Neutrophil (primary cell): ENCODE results near the gene RUNDC3A.

Source experiments
- H3K27ac ChIP-seq: fragments of 200-600 bp; sonication (generic); 2 replicates; pipeline ENCODE4 v1.5.1; 2016; ENCODE audit warnings: mild to moderate bottlenecking, moderate library complexity
- H3K27me3 ChIP-seq: fragments of 200-600 bp; sonication (generic); 2 replicates; pipeline ENCODE4 v1.6.0; 2016; ENCODE audit warnings: mild to moderate bottlenecking
- H3K36me3 ChIP-seq: fragments of 200-600 bp; sonication (generic); 2 replicates; pipeline ENCODE4 v1.5.1; 2017
- H3K4me1 ChIP-seq, 2 experiments: fragments of 200-600 bp in 1 of 2; sonication (generic) in 1 of 2; 1 replicate in 1 of 2; 2 replicates in 1 of 2; pipeline versions ENCODE4 v1.5.1 to v1.6.1; 2013 to 2016; ENCODE audit warnings: low read depth in 1 of 2, low read length in 1 of 2, mild to moderate bottlenecking in 1 of 2, moderate library complexity in 1 of 2; ENCODE audit not compliant: control insufficient read depth in 1 of 2, insufficient read depth in 1 of 2
- H3K4me3 ChIP-seq, 2 experiments: fragments of 200-600 bp in 1 of 2; sonication (generic) in 1 of 2; 1 replicate in 1 of 2; 2 replicates in 1 of 2; pipeline ENCODE4 v1.5.1; 2013 to 2016; ENCODE audit warnings: low read depth in 1 of 2, low read length in 1 of 2, mild to moderate bottlenecking in 1 of 2, moderate library complexity in 1 of 2
- H3K9me3 ChIP-seq: fragments of 200-600 bp; sonication (generic); 2 replicates; pipeline ENCODE4 v1.5.1; 2016
- TF ChIP-seq, protein P1 (sequence below): fragments of 200-600 bp; sonication (generic); IDR thresholded peaks from 2 replicates; pipeline ENCODE4 v1.5.1; 2016; ENCODE audit warnings: antibody characterized with exemption

Gene RUNDC3A

DNA sequence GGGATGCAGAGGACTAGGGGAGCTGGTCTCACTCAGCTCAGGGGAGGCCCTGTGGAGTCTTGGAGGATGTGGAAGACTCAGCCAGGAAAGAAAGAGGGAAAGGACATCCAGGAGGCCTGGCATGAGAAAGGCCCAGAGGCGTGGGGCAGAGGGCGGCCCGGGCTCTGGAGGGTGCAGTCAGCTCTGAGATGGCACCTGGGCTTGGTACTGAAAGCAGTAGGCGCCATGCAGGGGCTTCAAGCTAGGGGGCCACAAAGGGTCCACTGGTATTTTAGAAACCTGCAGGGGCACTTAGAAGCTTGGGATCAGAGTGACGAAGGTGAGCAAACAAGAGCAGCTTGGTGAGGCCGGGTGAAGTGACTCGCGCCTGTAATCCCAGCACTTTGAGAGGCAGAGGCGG is 49.7 kb downstream of the RUNDC3A start:
- Histone ChIP-seq H3K27ac (no peak overlapping the region), H3K4me1 (peaks cover 13 to 14% of the 10 kb centered on the region in 2 experiments), H3K9me3 (no peaks in the 10 kb centered on the region), H3K27me3 (peaks cover 71% of the 10 kb centered on the region), H3K4me3 (no peak overlapping the region), H3K36me3 (peaks cover 4% of the 10 kb centered on the region)
- TF ChIP-seq, protein P1, sequence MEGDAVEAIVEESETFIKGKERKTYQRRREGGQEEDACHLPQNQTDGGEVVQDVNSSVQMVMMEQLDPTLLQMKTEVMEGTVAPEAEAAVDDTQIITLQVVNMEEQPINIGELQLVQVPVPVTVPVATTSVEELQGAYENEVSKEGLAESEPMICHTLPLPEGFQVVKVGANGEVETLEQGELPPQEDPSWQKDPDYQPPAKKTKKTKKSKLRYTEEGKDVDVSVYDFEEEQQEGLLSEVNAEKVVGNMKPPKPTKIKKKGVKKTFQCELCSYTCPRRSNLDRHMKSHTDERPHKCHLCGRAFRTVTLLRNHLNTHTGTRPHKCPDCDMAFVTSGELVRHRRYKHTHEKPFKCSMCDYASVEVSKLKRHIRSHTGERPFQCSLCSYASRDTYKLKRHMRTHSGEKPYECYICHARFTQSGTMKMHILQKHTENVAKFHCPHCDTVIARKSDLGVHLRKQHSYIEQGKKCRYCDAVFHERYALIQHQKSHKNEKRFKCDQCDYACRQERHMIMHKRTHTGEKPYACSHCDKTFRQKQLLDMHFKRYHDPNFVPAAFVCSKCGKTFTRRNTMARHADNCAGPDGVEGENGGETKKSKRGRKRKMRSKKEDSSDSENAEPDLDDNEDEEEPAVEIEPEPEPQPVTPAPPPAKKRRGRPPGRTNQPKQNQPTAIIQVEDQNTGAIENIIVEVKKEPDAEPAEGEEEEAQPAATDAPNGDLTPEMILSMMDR, result no peak

DNA sequence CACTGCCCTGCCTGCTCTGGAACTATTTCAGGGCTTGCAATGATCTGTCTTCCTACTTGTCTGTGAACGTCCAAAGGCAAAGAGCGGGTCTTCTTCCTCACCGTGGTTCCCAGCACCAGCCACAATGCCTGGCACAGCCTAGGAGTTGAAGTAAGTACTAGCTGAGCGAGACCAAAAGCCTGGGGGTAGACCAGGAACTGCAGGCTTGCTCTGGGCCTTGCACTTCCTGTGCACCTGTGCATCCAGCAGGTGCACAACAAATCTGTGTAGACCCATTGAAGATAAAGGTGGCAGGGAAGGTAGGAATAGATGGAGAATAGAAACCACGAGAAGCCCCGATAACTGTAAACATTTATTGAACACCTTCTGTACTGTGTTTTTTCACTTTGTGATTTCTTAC is 50.6 kb downstream of the RUNDC3A start:
- Histone ChIP-seq H3K36me3 (no peaks in the 10 kb centered on the region), H3K27me3 (peaks cover 76% of the 10 kb centered on the region), H3K9me3 (no peaks in the 10 kb centered on the region), H3K27ac (no peak overlapping the region), H3K4me1 (peaks cover 12 to 14% of the 10 kb centered on the region in 2 experiments), H3K4me3 (no peak overlapping the region)
- TF ChIP-seq, protein P1, result no peak

DNA sequence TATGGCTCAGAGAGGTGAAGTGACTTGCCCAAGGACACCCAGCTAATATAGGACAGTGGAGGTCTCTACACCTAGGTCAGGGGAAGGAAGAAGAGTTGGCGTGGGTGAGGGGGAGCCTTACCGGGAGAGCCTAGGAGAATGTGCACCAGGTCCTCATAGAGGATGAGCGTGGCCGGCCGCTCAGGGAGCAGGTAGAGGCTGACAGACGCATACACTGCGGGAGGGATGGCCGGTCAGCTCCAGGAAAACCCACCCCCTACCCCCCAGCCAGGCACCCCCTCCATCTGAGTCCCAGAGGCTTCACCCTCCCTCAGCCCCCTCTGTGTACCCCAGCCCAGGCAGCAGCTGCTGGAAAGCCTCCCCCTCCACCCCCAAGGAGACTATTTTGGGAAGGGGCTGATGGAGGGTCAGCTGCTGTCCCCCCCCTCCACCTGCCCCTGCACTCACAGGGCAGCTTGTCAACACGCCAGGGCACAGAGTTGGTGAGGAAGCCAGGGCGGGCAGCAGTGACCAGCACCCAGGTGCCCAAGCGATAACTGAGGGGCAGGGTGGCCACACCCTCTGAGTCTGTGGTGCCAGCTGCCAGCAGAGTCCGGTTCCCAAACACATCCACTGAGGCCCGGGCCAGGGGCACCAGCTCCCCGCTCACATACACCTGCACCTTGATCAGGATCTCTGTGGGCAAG is 51.2 kb downstream of the RUNDC3A start:
- Histone ChIP-seq H3K9me3 (no peaks in the 10 kb centered on the region), H3K27ac (no peak overlapping the region), H3K27me3 (peaks cover 80% of the 10 kb centered on the region), H3K4me1 (peaks cover 9 to 14% of the 10 kb centered on the region in 2 experiments), H3K4me3 (no peak overlapping the region), H3K36me3 (no peaks in the 10 kb centered on the region)
- TF ChIP-seq, protein P1, result no peak

DNA sequence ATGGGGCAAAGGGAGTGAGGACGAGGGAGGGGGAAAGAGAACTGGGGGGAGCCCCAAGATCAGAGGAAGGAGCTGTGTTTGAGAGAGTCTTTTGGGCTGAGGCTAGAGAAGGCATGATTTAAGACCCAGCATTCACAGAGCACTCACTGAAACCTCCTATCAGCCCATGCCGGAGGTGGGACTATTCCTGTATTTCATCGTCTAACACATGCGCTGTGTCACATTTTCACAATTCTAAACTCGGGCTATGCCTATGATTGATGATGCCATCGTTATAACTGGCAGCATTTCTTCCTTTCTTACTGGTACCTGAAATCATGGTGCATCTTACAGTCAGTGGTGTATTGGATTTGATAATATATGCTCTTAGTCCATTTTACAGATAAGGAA is 51.7 kb downstream of the RUNDC3A start:
- Histone ChIP-seq H3K27ac (no peak overlapping the region), H3K4me1 (peaks cover 6 to 14% of the 10 kb centered on the region in 2 experiments), H3K36me3 (no peaks in the 10 kb centered on the region), H3K4me3 (no peak overlapping the region), H3K27me3 (peaks cover 80% of the 10 kb centered on the region), H3K9me3 (no peaks in the 10 kb centered on the region)
- TF ChIP-seq, protein P1, result no peak

DNA sequence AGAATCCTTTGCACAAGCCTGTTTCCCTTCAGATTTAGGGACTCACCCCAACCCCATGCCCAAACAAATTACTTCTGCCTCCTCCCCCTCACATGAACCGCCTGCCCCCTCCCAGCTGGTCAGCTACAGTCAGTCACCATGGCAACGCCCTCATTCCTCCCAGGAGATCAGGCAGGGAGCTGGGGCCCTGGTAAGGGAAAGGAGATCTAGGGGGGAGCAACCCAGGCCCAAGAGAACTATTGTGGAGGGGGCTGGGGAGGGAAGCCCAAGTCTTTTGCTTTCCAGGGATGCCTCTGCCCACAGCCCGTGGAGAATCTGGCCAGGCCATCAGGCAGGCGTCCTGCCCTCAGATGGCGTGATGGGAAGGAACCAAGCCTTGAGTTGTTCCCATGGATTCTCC is 52.4 kb downstream of the RUNDC3A start:
- H3K27me3 ChIP-seq, result peaks cover 80% of the 10 kb centered on the region
- peaks cover 6 to 14% of the 10 kb centered on the region in 2 experiments for H3K4me1 ChIP-seq
- H3K4me3 ChIP-seq, result no peak overlapping the region
- H3K27ac ChIP-seq, result no peak overlapping the region
- no peaks in the 10 kb centered on the region for H3K9me3 ChIP-seq
- H3K36me3 ChIP-seq, result no peaks in the 10 kb centered on the region
- TF ChIP-seq, protein P1, result no peak
